ENCODE data around the gene RAD18.

RAD18 gene

DNA sequence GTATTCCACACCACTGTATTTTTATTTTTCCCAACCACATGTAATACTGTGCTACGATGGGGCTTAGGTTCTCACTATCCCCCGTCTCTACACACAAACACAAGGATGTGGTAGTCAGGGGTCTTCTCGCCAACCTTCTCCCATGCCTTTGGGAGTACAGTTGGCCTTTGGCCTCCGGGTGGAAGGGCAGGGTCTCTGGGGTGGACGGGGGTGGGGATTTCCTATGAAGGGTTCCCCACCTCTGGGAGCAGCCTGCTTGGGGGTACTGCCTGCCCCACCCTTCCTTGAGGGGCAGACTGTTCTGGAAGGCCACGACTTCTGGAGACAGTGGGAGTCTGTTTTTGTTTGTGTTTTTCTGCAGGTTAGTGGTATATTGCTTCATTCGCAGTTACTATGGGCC, 21.3 kb upstream of the RAD18 start:
- no peak for DNase-seq

DNA sequence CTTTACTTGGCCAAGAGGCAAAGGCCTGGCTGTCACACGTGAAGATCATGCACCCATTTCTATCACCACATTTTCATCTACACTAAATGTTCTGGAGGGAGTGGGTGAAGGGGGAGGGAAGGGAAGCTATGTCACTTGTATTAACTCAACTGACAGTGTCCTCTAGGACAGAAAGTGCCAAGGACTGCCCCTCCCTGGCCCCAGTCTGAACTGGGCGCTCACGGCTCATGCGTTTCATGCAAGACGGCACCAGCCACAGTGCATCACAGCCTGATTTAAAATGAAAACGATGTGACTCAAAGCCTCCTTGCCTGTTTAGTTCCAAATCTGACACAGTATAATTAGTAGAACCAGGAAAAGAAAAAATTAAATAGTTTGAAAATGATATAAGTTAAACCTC, 20.8 kb upstream of the RAD18 start:
- no peak for DNase-seq

DNA sequence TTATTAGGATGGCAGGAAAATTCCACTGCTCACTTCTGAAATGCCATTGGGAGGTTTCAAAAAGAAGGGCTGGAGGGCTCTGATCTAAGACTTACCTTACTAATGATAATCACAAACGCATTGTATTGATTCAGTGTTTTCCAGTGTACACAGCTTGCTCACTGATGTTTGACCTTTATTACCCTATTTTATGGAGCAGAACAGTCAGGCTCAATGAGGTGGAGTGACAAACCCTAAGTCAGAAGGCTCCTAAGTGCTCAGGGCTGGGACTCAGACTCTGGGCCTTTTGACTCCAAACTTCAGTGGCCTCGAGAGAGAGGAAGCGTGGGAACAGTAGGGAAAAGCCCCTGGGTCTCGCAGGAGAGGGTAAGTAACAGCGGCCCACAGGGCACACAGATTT, 20.3 kb upstream of the RAD18 start:
- DNase-seq = no peak

DNA sequence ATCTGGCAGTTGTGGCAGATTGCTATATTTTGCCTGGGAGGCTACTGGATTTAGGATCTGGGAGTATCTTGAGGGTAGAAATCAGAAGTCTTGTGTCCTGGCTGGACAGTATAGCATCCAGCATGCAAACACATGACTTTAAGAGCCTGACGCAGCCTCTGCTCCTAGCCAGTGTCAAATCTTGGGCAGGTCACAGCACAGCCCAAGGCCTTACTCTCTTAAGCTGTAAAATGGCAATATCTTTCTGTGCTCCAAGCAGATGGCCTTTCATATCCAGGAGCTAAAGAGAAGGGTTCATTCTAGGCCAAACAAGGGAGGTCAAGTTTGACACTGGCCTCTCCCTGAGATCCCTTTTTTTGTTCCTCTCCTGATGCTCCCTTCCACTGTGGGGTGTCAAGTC, 19.8 kb upstream of the RAD18 start:
- DNase-seq = no peak

DNA sequence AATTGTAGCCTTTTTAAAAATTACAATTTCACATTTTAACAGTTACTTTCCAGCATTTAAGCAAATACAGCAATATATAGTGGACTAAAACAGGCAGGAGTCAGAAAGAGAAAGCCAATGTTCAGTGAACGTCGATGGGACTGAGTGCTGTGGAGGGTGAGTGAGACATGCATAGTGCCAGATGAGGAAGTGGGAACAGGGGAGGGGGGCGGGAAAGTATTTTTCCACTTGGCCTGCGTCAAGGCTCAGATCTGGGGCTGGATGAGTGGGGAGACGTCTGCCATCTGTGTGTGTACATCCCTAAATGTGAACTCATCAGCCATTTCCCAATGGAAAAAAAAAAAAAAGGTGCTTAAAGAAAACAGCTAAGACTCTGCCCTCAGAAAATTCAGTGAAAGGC, 19.2 kb upstream of the RAD18 start:
- peak; percentile 23 for DNase-seq

DNA sequence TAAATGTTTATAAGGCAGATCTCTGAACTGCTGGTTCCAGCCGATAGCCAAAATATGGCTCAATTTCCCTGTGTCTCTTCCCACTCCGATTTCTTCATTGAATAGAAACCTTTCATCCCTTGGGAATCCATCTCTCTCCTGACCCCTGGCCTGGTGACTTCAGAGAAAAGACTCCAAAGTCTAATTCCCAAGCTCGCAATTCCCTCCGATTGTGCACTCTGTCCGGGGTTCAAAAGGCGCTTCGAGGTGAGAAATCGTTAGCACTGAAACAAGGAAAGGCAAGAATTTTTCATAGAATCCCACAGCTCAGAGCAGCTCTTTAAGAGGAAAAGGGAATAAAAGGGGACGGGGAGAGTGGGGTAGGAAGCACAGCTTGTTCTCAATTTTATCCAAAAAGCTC, 18.4 kb upstream of the RAD18 start:
- no peak for DNase-seq

DNA sequence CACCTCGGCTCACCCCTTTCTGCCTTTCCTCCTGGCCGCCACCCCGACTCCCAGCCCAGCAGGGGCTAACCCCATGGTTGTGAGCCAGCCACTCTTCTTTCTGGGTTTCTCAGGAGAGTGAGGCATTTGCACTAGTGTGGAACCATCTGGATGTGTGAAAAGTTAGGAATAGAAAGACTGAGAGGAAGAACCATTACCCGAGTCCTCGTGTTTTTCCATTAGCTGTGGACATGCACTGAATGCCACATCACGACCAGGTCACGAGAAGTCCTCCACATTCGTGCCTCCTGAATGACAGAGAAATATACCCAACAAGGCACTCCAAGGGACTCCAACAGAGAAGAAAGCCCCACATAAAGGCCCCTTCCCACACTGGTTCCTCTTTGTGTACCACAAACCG, 18.0 kb upstream of the RAD18 start:
- no peak for DNase-seq

DNA sequence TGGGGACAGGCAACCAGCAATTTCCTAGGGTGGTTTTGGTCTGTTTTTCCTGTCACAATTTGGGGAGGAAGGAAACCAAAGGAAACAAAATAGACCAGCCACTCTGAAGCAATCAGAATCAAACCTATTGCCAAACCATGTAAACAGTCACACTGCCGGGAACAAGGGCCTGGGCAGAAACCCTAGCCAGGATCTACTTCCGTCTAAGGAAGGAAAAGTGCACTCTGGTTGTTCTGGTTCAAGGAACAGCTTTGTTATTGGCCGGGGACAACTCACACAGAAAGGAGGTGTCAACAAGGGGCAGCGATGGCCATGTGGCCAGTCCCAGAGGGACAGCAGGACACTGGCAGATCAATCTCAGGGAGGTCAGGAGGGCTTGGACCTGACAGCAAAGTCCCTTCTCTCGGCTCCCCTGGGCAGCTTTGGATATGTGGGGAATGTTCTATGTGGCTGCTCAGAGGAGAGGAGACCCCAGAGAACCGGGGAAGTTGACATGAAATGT, 17.5 kb upstream of the RAD18 start:
- no peak for DNase-seq

DNA sequence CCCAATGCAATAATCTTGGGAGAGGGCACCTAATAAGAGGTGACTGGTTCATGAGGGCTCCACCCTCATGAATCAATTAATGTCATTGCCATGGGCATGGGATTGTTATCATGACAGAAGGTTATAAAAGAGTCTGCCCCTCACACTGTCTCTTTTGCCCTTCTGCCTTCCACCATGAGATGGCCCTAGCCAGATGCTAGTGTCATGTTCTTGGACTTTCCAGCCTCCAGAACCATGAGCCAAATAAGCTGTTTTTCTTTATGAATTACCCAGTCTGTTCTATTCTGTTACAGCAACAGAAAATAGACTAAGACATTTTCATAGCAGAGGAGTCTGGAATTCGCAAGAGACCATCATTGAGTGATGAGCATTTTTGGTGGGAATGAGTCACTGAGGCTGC, 16.0 kb upstream of the RAD18 start:
- DNase-seq = no peak

DNA sequence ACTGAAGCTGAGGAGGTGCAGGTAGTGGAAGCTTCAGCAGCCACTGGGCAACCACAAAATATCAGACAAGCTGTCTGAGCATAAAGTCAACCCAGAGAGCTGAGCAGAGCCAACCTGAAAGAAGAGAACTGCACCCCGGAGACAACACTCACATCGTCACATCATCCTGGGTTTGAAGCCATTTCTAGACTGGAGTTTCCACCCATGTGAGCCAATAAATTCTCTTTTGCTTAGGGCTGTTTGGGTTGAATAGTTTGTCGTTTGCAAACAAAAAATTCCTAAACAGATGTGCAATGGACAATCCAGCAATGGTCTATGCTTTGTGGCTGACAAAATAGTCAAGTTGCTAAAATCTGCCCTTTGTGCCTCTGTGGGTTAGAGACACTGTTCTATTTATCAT, 15.3 kb upstream of the RAD18 start:
- DNase-seq = no peak

DNA sequence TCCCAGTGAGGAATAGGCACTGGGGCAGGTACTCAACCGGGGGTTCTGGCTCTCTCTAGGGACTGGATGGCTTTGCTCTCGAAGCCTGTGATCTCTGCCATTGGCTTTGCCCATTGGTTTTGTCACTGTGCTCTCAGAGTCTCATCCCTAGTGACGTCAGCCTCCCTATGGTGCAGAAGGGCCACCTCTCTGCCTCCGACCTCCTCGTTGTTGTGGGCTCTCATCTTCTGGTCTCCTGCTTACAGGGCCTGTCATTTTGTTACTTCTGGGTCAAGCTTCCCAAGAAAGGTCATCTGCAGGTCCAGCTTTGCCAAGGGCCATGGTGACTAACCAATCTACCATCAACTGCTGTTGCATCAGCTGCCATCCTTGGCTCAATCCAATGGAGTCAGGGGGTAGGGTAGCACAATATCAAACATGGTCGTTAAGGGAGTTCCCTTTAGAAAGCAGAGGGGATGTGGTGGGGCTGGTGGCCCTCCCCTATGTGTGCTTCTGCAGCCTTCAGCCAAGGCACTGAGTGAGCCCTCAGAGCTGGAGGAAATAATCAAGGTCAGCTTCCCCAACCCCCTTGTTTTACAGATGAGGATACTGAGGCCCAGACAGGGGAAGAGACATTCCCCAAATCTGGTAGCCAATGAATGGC, 13.4 kb upstream of the RAD18 start:
- no peak for DNase-seq

DNA sequence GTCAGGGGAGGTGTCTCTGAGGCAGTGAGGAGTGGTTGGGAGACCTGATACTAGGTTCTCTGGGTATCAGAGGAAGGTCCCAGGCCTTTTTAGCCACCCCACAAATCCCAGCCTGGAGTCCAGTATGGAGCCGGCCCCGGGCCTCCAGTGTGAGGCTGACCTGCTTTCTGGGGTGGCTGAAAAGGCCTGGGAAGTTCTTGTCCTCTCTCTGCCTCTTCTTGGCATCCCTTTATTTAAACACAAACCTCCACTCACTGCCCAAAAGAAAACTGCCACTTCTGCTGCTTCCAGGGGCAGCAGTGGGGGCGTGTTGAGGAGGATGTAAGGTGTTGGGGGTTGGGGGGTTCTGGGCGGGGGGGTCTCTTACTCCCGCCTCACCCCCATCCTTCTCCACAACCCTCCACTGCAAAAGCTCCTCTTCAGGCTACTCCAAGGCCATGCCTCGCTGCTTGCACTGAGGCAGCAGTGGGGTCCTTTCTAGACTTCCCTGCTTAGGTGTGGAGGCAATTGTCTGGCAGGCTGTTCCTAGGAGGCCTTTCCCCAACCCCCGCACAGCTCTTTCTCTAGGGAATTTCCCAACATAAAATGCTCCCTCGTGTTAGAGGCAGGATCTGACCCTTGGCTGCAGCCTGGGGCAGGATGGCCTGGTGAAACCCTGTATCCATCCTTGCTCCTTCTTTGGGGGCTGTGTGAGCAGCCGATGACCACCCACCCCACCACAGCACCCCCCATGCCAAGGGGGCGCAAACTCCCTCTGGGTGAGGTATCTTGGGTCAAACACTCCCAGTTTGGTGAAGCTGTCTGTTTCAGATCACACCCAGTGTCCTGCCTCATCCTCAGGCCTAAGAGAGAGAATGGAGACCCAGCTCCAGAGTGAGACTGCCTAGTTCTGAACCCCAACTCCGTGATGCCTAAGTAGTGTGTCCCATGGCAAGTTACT, 12.1 kb upstream of the RAD18 start:
- no peak for DNase-seq

DNA sequence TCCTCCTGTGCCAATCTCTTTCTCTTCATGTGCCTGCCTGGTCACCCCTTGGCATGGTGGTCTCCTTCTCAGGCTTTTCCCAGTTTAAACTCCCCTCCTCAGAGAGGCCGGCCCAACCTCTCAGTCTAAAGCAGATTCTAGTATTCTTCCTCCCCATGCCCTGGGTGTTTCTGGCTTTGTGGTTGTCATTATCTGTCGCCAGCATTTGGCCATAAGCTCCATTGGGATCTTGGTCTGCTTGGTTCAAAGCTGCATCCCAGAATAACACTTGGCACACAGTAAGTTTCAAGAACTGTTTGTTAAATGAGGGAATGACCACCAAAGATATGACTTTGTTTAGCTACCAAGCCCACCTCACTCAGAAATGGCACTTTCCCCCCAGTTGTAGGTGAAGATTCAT, 11.2 kb upstream of the RAD18 start:
- DNase-seq = no peak

DNA sequence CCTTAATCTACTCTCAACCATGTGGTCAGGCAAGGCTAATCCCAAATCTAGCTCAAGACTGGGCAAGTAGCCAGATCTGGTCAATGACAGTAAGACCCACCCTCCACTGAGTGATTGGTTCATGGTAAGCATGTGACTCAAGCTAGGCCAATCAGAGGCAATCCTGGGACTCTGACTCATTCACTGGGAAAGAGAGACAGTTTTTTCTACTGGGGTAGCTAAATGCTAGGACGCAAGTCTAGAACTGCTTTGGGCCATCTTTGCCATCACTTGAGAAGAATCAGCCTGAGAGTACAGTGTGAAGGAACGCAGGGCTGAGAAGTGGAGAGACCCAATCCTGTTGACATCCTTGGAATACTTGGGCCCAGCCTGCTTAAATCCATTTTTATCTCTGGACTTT, 9.4 kb upstream of the RAD18 start:
- DNase-seq = peak; percentile 61

DNA sequence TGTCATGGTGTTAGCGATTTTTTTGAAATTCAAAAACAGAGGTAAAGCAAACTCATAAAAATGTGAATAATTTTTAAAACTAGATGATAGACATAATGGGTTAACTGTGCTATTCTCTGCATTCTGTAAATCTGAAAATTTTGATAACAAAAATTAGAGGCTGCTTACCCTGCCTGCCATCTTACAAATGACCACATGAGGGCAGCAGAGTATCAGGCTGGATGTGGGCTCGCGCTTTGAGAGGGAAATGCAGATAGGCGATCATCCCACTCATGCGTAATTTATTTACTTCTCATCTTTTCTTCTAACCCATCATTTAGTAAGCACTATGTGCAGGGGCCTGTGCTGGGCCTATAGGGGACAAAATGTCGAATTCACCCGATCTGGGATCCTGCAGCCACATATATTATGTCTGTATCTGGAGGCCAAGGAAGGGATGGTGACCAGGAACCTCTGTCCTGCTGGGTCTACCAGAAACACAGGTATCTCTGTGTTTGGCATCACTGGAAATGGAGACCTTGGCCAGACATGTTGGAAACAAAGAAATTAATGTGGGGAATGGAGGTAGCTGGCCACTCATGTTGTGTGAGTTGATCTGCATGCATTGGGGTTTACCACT, 7.8 kb upstream of the RAD18 start:
- DNase-seq = peak; percentile 41

DNA sequence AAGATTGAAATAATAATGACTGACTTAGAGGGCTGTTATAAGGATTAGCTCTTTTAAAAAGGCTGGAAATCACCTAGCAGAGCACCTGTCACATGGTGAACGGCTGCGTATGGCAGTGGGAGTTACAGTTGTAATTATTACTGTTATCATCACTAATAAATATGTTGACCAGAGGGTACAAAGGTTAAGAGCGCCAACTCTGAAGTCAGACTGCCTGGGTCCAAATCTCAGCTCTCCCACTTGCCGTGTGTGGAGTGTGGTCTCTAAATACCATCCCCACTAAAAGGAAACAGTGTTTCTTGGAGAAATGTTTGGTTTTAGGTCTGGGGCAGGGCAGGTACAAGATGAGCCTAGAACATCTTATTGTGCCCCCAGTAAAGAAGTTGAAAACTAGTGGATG, 6.0 kb upstream of the RAD18 start:
- no peak for DNase-seq

DNA sequence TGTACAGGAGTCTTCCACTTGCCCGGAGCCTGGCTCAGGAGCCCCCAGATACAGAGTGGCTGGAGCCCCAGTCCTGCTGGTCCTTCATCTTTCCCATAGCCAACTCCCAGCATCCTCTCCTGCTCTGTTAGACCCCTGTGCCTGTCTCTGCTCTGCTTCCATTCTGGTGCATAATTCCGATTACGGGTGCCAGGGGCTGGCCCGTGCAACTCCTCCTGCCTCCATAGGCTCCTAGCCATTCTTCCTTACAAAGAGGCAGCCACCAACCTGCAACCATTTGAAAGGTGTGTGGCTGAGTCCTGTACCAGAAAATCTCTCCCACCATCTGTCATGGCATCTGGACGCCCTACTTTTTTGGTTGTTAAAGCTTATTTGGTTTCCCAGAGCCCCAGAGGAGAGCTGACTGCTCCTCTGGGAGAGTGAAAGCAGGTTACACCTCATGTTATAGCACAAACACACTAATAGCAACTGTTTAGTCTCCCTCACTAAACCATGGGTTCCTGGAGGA, 5.2 kb upstream of the RAD18 start:
- DNase-seq = no peak

DNA sequence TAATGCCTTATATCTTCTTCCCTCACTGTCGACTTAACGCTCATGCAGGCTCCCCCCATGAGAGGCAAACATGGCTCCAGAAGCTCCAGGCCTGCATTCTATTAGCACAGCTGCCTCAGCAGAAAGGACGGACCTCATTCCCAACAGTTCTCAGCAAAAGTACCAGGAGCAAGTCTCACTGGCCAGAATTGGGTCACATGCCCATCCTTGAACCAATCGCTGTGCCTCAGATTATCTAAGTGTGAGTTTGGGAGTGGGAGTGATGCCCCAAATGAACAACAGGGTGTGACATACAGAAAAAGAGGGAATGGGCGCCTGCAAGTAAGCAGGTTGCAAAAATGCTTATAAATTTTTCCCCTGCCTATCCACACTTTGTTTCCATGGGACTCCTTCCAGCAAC, 4.3 kb upstream of the RAD18 start:
- no peak for DNase-seq

DNA sequence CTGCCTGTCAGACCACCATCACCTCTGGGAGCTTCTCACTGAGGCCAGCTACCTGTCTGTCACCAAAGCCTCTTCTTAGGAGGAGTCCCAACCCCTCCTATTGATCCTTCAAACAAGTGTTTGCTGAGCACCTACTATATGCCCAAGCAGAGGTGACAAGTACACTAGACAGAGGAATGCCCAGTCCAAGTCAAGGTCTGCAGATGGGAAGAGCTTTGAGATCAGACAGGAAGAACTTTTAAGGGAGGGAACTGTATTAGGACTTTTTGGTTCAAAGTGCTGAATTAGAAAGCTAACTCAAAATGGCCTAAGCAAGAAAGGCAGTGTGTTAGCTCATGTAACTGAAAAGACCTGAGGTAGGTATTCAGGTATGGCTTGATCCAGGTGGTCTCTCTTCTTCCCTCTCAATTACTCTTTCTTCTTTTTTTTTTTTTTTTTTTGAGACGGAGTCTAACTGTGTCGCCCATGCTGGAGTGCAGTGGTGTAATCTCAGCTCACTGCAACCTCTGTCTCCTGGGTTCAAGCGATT, 3.6 kb upstream of the RAD18 start:
- DNase-seq = no peak

DNA sequence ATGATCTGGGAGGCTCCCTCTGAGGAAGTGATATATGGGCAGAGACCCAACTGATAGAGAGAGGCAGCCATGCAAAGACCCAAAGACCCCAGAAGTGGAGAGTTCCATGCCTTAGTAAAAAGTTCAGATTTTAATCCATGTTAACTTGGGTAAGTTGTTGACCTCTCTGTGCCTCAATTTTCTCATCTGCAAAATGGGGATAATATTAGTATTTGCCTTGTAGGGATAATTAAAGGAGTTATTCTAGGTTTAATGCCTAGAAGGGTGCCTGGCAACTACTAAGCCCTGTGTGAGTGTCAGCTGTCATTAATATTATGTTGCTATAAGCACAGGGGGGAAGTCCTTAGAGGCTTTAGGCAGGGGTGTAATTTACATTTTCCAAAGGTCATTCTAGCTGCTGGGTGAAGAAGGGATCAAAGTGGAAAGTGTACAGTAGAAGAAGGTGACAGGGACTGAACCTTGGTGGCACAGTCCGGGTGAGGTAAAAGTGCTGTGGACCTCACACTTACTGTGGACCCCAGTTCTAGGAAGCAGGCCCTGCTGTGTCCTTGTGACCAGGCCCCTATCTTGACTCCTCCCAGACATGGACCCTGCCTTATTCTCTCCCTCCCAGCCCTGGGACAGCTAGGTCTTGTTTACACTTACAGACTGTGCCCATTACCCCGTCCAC, 3.0 kb upstream of the RAD18 start:
- DNase-seq = no peak

DNA sequence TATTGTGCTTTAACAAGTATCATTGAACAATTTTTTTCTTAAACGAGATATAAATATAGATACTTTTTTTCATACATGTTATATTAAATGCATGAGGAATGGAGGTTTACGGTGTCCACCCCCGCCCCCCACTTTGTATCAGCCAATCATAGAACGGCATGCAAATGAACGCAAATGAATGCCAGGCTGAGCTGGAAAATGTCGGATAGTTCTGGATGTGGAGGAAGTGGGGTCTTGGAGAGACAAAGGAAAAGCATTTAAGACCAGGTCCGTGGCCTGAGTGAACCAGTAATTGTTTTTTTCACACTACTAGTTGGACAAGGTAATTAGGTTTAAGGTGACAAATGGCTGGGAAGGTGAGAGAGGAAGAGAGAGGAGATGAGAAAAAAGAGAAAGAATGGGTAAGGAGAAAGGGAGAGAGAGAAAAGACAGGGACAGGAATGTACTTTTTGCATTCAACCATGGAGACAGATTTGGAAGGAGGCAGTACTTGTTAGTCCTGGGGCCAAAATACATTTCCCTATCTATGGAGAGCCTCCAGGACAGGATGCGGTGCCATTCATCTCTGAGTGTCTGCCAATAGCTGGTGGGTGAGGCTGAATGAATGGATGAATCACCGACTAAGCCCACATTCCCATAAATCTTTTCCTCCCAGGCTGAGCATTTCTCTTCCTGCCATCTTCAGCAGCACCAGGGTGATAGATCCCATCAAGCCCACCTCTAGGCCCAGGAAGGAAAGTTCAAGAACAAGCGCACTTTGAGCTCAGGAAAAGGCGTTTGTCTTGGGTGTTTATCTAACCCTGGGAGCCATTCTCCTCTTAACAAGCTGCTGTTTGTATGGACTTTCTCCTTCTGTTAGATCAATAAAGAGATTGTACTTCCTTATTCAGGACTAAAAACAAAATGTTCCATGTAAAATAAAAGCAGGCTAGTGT, 1.4 kb upstream of the RAD18 start:
- DNase-seq = peak; percentile 57
